GM12873 (cell line): ENCODE measurements around the gene TPK1.

Experiments used
- TF ChIP-seq, protein P1 (sequence below): IDR thresholded peaks from 2 replicates; pipeline ENCODE4 v1.5.1; 2012; ENCODE audit warnings: low read depth, mild to moderate bottlenecking, moderate library complexity, low read length, control low read depth; ENCODE audit not compliant: insufficient read depth; ENCODE audit errors: missing control alignments

TPK1 gene

DNA sequence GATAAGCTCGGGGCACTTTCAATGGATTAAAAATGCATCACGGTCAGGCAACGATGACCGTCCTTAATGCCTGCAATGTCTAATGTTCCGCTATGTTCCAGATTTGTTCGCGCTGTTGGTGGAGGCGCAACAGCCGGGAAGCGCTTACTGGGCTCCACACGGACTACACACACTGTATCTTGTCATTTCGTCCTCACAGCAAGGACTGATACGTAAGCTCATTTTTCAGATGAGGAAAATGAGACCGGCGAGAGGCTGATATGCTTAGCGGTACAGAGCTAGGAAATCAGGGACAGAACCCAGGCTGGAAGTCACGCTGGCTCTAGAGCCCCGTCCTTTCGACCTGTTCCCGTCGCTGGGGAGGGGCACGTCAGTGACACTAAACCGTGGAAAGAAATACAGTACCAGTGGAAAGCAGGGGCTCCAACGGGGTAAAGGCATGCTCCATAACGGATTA is 670 bp downstream of the TPK1 start:
- TF ChIP-seq, protein P1, sequence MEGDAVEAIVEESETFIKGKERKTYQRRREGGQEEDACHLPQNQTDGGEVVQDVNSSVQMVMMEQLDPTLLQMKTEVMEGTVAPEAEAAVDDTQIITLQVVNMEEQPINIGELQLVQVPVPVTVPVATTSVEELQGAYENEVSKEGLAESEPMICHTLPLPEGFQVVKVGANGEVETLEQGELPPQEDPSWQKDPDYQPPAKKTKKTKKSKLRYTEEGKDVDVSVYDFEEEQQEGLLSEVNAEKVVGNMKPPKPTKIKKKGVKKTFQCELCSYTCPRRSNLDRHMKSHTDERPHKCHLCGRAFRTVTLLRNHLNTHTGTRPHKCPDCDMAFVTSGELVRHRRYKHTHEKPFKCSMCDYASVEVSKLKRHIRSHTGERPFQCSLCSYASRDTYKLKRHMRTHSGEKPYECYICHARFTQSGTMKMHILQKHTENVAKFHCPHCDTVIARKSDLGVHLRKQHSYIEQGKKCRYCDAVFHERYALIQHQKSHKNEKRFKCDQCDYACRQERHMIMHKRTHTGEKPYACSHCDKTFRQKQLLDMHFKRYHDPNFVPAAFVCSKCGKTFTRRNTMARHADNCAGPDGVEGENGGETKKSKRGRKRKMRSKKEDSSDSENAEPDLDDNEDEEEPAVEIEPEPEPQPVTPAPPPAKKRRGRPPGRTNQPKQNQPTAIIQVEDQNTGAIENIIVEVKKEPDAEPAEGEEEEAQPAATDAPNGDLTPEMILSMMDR, result no peak

DNA sequence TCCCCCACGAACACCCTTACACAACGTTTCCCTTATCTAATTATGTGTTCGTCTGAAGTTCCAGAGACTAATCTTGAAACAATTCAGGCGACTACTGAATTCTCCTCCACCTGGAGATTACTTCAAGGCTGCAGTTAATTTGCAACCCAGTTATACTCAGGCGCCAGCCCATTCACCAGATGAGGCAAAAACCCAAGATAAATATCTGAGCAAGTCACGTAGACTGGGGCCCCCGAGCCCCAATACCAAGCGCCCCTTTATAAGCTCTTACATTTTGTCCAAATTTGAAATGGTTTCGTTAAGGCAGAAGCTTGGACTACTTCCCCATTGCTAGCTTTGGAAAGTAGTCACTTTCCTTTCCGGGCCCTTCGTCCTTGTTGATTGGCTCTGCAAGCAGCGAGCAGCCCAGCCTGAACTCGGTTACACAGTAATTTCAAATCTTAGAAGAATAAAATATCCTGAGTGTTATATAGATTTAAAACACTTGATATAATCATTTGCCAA is 1.2 kb downstream of the TPK1 start:
- TF ChIP-seq, protein P1, result no peak

DNA sequence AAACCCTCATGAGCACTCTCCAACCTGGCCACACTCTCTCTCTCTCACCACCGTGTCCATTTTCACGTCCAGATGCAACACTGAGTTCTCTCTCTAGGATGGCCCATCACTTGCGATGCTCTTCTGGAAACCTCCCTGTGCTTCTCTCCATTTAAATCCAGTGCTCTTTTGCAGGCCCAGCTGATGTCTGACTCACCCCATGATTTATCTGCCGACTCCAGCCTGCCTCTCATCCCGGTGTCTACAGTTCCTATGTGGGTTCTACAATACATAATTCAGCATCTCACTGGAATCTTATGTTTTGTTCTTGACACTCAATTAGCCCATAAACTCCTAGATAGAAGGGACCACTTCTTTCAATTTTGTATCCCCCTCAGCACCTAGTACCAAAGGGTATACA is 5.0 kb downstream of the TPK1 start:
- TF ChIP-seq, protein P1, result no peak

DNA sequence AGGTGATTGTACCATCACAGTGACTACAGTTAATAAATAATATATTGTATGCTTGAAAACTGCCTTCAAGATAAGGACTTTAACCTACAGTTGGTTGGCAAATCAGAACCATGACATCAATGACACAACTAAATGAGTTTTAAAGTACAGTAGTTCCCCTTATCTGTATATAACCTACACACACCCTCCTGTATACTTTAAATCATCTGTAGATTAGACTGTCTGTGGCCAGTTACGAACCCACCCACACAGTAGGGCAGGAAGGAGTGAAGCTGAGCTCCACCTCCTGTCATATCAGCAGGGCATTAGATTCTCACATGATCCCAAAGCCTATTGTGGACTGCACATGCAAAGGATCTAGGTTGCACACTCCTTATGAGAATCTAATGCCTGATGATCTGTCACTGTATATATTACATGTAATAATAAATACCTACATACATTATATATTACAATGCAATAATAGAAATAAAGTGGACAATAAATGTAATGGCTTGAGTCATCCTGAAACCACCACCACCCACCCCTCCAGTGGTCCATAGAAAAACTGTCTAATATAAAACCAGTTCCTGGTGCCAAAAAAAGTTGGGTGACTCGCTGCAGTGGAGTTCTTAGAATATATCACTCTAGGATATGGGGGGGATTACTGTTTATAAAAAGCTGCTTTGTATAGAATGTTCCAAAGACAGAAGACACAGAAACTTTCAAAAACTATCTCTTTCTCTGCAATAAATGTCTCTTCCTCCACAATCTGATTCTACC is 5.6 kb downstream of the TPK1 start:
- TF ChIP-seq, protein P1, result no peak

DNA sequence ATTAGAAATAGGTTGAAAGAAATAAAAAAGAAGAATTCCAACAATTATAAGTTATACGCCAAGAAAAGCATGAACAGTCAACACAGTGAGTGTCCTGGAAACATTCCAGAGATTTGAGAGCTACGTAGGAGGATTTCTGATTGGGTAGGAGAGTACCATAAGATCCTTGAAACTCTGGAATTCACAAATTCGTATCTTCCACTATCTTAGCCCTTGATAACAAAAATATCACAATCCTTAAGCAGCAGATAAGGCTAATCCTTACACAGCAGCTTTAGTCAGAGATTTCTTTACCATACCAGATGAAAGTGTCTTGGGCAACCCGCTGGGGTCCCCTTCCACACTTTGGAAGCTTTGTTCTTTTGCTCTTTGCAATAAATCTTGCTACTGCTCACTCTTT is 8.2 kb downstream of the TPK1 start:
- TF ChIP-seq, protein P1, result no peak

DNA sequence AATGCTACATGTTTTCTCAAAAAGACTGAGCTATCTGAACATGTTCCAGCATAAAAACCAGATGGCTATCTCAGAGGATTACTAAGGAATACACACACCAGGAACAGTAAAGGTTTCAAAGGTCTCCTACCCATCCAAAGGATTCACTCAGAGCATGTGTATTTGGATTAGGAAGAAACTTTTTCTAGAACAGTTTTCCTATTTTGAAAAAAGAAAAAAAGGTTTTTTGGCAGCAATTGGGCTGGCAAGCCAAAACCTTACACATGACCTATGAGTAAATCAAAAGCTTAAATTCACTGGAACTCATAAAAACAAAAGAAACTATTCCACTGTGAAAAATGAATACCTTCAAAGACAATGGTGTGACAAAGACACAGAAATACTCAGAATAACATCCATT is 9.6 kb downstream of the TPK1 start:
- TF ChIP-seq, protein P1, result no peak

DNA sequence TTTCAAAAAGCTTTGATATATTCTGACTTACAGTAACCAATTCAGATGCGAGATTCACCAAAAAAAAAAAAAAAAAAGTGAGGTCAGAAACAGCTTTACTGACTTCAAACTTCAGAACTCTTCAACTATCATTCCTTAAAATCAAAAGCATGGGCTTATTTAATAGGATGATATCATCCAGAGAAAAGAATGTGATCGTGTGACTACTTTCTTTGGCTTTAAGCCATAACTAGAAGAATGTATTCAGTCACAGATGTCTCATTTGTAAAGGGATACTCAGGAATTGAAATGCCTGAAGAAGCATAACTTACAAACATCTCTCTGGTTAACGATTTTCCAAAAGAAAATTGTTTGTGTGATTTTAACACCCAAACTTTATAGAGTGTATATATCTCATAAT is 11.5 kb downstream of the TPK1 start:
- TF ChIP-seq, protein P1, result no peak
